ENCODE data around the gene PAQR3.

Gene PAQR3

DNA sequence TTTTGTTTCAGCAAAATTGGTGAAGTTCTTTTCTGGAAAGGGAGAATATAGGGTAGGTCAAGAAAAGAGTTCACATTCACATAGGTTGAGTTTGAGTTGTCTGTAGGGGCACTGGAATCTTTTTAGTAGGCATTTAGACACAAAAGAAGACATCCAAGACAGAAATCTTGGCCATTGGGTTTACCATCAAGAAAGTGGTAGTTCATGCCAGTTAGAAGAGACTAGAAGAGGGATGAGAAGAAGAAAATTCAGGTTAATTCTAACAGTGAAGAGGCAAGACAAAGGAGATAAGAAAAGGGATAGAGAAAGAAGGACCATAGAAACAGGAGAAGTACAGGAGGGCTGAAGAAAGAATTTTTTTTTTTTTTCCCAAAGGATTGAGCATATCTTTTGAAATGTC is 39.9 kb downstream of the PAQR3 start:
- TF ChIP-seq EZH2 (optimal IDR thresholded peaks at IDR 0.05; ENCODE audit: low read depth, low read length) (no peak), EZH2phosphoT487 (IDR thresholded peaks at IDR 0.05; ENCODE audit: low read length) (no peak)
- TF ChIP-seq, protein P1, sequence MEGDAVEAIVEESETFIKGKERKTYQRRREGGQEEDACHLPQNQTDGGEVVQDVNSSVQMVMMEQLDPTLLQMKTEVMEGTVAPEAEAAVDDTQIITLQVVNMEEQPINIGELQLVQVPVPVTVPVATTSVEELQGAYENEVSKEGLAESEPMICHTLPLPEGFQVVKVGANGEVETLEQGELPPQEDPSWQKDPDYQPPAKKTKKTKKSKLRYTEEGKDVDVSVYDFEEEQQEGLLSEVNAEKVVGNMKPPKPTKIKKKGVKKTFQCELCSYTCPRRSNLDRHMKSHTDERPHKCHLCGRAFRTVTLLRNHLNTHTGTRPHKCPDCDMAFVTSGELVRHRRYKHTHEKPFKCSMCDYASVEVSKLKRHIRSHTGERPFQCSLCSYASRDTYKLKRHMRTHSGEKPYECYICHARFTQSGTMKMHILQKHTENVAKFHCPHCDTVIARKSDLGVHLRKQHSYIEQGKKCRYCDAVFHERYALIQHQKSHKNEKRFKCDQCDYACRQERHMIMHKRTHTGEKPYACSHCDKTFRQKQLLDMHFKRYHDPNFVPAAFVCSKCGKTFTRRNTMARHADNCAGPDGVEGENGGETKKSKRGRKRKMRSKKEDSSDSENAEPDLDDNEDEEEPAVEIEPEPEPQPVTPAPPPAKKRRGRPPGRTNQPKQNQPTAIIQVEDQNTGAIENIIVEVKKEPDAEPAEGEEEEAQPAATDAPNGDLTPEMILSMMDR (IDR thresholded peaks at IDR 0.05; ENCODE audit: low read length) = no peak
- DNase-seq = no peak
- H4K20me1 ChIP-seq (ENCODE audit: insufficient read depth, low read length) = no peaks in the 10 kb centered on the region
- H3K4me1 ChIP-seq (ENCODE audit: low read length) = no peaks in the 10 kb centered on the region
- no peaks in the 10 kb centered on the region for H3F3A ChIP-seq (ENCODE audit: insufficient read depth, low read length)
- H3K27ac ChIP-seq (ENCODE audit: low read length) = no peak overlapping the region
- no peak overlapping the region for H3K4me2 ChIP-seq (ENCODE audit: low read depth, low read length)
- H3K27me3 ChIP-seq (replicated peaks; ENCODE audit: insufficient read depth, low read length) = no peaks in the 10 kb centered on the region
- no peaks in the 10 kb centered on the region for H3K79me2 ChIP-seq (ENCODE audit: low read length)
- no peak overlapping the region for H3K4me3 ChIP-seq (ENCODE audit: low read length)
- H3K9me3 ChIP-seq (replicated peaks; ENCODE audit: insufficient read depth, low read length) = no peaks in the 10 kb centered on the region
- H3K9ac ChIP-seq (ENCODE audit: low read length) = no peak overlapping the region
- no peaks in the 10 kb centered on the region for H3K36me3 ChIP-seq (replicated peaks; ENCODE audit: insufficient read depth, low read length)
- H3K9me2 ChIP-seq (replicated peaks; ENCODE audit: insufficient read depth, low read length) = no peaks in the 10 kb centered on the region
- H2AFZ ChIP-seq (ENCODE audit: low read length) = no peak overlapping the region

DNA sequence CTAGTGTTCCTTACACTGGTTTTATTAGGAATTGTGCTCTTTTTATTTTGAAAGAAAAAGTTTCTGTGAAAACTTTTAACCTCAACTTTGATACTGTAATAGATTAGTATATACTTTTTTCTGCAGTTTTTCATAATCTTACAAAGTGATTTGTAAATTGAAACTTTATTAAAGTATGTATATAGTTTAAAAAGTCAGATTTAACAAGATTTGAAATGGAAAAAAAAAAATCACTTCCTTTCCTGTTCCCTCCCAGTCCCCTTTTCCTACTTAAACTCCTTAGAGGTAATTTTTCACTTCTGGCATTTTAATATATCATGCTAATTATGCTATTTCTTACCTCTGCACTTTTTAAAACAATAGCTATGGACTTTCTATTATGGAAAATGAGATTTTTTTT is 49.3 kb downstream of the PAQR3 start:
- no peak for TF ChIP-seq EZH2phosphoT487 (IDR thresholded peaks at IDR 0.05; ENCODE audit: low read length)
- TF ChIP-seq, protein P1 (IDR thresholded peaks at IDR 0.05; ENCODE audit: low read length) = no peak
- TF ChIP-seq EZH2 (optimal IDR thresholded peaks at IDR 0.05; ENCODE audit: low read depth, low read length) = no peak
- Histone ChIP-seq H3K9me3 (replicated peaks; ENCODE audit: insufficient read depth, low read length) (no peaks in the 10 kb centered on the region), H3K4me3 (ENCODE audit: low read length) (no peak overlapping the region), H3K36me3 (replicated peaks; ENCODE audit: insufficient read depth, low read length) (0 out of 2 replicates have a peak, but pooled peaks cover 2% of the 10 kb centered on the region), H2AFZ (ENCODE audit: low read length) (no peak overlapping the region), H3K79me2 (ENCODE audit: low read length) (no peaks in the 10 kb centered on the region), H3K4me2 (ENCODE audit: low read depth, low read length) (no peak overlapping the region), H3K9ac (ENCODE audit: low read length) (no peak overlapping the region), H3K9me2 (replicated peaks; ENCODE audit: insufficient read depth, low read length) (no peaks in the 10 kb centered on the region), H3K4me1 (ENCODE audit: low read length) (no peaks in the 10 kb centered on the region), H3F3A (ENCODE audit: insufficient read depth, low read length) (no peaks in the 10 kb centered on the region), H3K27me3 (replicated peaks; ENCODE audit: insufficient read depth, low read length) (no peaks in the 10 kb centered on the region), H3K27ac (ENCODE audit: low read length) (no peak overlapping the region), H4K20me1 (ENCODE audit: insufficient read depth, low read length) (no peaks in the 10 kb centered on the region)
- no peak for DNase-seq

DNA sequence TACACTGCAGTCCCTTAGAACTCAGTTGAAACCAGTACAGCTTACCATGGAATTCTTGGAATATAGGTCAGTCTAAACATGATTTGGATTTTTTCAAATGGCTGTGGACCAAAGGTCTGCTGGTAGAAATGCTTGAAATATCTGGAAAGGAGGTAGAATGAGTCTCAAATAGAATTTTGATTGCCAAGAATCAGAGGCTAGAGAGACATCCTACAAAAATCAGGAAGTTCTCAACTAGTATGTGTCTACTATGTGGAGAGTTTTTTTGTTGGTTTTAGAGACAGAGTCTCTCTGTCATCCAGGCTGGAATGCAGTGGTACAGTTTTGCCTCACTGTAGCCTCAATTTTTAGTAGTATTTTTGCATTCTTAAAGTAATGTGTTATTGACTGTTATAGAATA is 53.6 kb downstream of the PAQR3 start:
- no peaks in the 10 kb centered on the region for H3K9me3 ChIP-seq (replicated peaks; ENCODE audit: insufficient read depth, low read length)
- no peaks in the 10 kb centered on the region for H3K27me3 ChIP-seq (replicated peaks; ENCODE audit: insufficient read depth, low read length)
- no peaks in the 10 kb centered on the region for H3K79me2 ChIP-seq (ENCODE audit: low read length)
- H3K27ac ChIP-seq (ENCODE audit: low read length) = no peak overlapping the region
- no peaks in the 10 kb centered on the region for H3K4me1 ChIP-seq (ENCODE audit: low read length)
- no peak overlapping the region for H3K4me2 ChIP-seq (ENCODE audit: low read depth, low read length)
- TF ChIP-seq, protein P1 (IDR thresholded peaks at IDR 0.05; ENCODE audit: low read length) = no peak
- TF ChIP-seq EZH2 (optimal IDR thresholded peaks at IDR 0.05; ENCODE audit: low read depth, low read length) (no peak), EZH2phosphoT487 (IDR thresholded peaks at IDR 0.05; ENCODE audit: low read length) (no peak)
- no peaks in the 10 kb centered on the region for H3F3A ChIP-seq (ENCODE audit: insufficient read depth, low read length)
- no peak overlapping the region for H3K9ac ChIP-seq (ENCODE audit: low read length)
- no peak overlapping the region for H3K4me3 ChIP-seq (ENCODE audit: low read length)
- no peak overlapping the region for H2AFZ ChIP-seq (ENCODE audit: low read length)
- H3K36me3 ChIP-seq (replicated peaks; ENCODE audit: insufficient read depth, low read length) = 0 out of 2 replicates have a peak, but pooled peaks cover 2% of the 10 kb centered on the region
- H3K9me2 ChIP-seq (replicated peaks; ENCODE audit: insufficient read depth, low read length) = no peaks in the 10 kb centered on the region
- no peak for DNase-seq
- H4K20me1 ChIP-seq (ENCODE audit: insufficient read depth, low read length) = no peaks in the 10 kb centered on the region

Data from MM.1S (cell line).